Measurements from ENCODE around the gene DRC3.

DRC3 gene

DNA sequence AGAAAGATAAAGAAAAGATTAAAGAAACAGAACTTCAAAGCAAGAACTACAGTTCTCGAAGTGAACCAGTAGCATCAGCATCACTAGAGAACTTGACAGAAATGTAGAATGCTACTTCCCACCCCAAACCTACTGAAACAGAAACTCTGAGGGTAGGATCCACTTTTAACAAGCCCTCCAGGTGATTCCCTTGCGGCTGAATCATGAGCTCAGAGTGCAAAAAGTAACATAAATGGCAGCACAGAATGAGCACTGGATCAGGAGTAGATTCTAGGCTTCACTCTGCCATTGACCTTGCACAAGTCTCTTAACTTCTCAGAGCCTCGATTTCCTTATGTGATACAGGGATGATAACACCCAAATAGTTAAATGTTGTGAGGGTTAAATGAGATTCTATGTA is 6.3 kb upstream of the DRC3 start:
- DNase-seq (ENCODE audit: low spot score), result no peak

GRCh38 chr17:17970699-17971430 is 1.8 kb upstream of the DRC3 start:
- no peak for DNase-seq (ENCODE audit: low spot score)

DNA sequence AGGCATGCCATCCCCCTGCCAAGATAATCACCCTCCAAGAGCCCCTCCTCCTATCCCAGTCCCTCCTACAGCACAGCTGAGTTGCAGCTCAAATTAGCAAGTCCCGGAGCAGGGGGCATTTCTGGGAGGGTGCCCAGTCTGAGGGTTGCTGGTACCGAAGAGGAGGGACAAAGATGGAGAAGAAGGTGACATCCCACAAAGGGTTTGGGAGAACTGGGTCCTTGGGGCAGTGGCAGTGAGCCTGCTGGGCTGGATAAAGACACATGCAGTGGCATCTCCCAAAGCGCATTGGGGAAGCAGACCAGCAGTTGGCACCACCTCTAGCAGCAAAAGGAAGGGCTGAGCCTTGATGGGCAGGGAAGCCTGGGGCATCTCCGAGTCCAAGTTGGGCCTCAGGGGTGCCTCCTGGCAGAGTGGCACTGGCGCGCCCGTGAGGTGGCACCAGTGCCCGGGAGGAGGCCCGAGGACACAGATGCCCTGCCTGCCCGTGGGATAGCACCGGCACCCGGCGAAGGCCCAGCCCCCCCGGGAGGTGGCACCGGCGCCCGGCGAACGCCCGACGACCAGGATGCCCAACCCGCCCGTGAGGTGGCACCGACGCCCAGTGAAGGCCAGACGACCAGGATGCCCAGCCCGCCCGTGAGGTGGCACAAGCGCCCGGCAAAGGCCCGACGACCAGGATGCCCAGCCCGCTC is 1.1 kb upstream of the DRC3 start:
- no peak for DNase-seq (ENCODE audit: low spot score)

DNA sequence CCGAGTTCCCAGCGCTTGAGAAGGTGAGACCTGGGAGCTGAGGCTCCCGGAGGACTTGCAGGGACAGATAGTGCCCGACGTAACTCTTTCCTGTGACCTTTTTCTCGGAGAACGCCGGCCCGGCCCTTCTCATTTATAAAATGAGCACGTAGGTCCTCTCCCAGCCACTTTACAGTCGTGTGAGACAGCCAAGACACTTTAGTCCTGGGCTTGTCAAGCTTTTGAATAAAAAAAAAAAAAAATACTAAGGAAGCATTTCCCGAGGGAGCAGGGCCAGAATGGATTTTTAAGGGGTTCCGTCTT is 241 bp downstream of the DRC3 start:
- no peak for DNase-seq (ENCODE audit: low spot score)

DNA sequence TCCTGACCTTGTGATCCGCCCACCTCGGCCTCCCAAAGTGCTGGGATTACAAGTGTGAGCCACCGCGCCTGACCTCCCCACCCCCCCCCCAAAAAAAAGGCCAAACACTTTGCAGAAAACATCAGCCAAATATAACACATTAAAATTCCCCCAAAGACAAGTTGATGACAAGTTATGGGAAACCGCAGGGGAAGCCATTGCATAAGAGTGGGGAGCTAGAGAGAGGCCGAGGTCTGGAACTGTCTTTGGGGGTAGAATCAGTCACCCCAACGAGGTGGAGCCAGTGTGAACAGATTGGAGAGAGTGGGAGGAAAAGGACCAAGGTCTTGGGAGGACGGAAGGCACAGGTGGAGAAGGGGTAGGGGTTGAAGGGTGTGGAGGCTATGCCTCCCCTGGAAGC is 2.8 kb downstream of the DRC3 start:
- no peak for DNase-seq (ENCODE audit: low spot score)

DNA sequence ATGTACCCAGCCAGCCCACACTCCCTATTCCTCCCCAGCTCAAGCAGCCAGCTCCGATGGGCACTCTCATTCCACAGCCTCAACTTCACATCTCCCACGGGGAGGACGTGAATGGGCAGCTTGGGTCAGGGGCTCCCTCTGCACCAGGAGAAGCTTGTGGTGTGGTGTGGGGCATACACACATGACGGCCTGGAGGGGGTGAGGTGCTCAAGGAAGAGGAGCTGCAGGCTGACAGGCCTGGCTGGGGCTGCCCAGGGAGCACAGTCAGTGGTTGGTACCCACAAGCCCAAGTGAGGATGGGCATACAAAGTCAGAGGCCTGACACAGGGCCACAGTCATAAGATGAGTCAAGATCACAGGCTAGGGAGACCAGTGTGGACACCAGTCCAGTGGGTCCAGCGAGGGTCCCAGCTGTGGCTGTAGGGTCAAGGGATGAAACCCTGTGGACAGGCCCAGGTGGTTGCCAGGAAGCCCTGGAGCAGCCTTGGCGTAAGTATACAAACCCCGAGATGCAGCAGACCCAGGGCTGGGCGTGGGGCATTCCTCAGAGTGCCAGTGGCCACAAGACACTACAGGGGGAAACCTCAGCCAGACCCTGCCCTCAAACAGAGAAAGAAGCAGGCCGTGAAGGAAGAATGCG is 4.4 kb downstream of the DRC3 start:
- DNase-seq (ENCODE audit: low spot score), result no peak

- DNase-seq (ENCODE audit: low spot score), result no peak
Measured at GRCh38 chr17:17978481-17979424, 6.1 kb downstream of the DRC3 start.

DNA sequence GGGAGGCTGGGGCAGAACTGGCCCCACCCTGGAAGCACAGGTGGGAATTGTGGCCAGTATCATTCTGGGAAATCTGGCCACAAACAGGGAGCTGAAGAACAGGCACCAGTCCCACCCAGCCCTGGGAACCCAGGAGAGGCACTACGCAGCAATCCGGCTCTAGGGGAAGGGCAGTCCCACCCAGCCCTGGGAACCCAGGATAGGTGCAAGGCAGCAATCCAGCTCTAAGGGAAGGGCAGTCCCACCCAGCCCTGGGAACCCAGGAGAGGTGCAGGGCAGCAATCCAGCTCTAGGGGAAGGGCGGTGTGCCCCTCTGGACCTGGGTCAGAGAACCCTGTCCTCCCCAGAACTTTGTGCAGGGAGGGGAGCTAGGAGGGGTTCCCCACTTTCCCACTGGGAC is 7.1 kb downstream of the DRC3 start:
- no peak for DNase-seq (ENCODE audit: low spot score)

GRCh38 chr17:17981330-17981729 is 8.7 kb downstream of the DRC3 start:
- no peak for DNase-seq (ENCODE audit: low spot score)

DNA sequence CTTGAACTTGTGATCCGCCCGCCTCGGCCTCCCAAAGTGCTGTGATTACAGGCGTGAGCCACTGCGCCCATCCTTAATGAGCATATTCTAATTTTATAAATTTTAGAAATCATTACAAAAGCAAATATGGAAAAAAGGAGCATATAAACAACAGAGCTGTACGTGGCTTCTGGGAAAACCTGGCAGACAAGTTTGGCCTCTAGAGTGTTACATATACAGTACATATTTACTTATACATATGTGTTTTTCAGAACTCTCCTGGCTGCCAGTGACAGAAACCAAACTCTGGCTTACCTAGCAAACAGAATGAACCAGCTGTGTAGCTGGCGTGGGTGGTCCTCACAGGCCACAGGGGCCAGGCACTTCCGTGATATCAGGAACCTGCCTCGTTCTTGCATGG is 10.1 kb downstream of the DRC3 start:
- no peak for DNase-seq (ENCODE audit: low spot score)

- no peak for DNase-seq (ENCODE audit: low spot score)
Measured at GRCh38 chr17:17983376-17983775, 10.7 kb downstream of the DRC3 start.

DNA sequence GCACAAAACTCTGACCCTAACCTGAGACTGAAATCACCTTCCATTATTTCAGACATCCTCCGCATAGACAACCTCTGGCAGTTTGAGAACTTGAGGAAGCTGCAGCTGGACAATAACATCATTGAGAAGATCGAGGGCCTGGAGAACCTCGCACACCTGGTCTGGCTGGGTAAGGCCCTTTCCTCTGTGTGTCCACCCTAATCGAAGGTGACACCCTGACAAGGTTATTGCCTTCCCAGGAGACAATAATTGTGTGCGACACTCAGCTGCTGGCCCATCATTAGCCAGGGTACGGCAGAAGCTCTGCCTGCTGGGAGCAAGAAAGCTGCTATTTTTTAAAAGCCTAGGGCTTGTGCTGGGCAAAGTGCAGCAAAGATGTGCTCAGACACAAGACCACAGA is 11.1 kb downstream of the DRC3 start:
- DNase-seq (ENCODE audit: low spot score), result no peak

DNA sequence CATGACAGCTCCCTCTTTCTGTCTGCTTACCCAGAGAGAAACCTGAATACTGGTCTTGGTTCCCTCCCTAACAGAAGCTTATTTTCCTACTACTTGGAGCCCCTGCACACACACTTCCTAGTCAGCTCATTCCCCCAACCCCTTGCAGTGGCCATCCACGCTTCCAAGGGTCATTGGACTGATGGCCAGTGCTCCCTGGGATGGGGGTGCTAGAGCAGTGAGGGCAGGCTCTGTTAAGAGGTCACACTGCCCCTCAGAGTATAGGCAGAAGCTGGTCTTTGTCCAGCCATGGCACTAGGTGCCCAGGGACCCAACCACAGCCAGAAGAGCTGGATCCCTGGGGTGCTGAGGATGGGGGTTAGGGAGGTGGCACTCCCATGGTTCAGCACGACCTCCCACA is 12.5 kb downstream of the DRC3 start:
- DNase-seq (ENCODE audit: low spot score), result no peak

- DNase-seq (ENCODE audit: low spot score), result no peak
Measured at GRCh38 chr17:17985555-17985954, 12.9 kb downstream of the DRC3 start.

DNA sequence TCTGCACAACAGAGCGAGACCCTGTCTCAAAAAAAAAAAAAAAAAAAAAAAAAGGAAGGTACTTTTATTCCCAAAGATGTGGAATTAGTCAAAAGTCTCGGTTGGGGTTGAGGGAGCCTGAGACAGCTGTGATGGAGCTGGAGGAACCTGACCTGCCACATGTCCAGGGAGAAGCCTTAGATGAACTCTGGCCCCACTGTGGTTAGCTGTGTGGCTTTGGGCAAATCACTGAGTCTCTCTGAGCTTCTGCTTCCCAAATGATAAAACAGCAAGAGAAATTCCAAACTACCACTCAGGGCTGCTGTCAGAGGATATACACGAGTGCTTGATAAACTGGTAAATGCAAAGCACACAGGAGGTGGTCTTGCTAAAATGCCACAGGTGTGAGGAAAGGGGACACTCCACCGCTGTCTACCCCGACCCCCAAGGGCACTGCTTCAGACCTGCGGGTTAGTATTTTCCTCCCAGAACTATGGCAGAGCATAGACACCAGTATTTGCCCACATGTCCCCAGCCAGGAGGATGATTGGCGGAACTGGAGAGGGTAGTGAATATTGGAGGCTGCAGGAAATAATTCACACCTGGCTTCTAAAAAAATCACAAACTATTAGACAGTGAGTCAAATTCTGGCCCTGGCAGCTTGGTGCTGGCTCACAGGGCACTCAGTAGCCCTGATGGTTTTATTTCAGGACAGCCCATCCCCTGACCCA is 14.7 kb downstream of the DRC3 start:
- no peak for DNase-seq (ENCODE audit: low spot score)

DNA sequence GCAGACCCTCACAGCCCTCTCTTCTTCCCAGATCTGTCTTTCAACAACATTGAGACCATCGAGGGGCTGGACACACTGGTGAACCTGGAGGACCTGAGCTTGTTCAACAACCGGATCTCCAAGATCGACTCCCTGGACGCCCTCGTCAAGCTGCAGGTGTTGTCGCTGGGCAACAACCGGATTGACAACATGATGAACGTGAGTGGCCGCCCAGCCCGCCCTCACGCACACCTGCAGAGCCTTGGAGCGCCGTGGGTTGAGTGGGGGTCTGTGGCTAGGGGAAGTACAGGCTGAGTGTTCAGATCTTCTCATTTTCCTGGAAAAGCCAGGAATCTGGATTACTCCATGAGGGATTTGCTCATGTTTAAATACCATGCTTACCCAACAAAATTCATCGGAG is 15.2 kb downstream of the DRC3 start:
- DNase-seq (ENCODE audit: low spot score), result no peak

- DNase-seq (ENCODE audit: low spot score), result no peak
Measured at GRCh38 chr17:17988427-17988945, 15.8 kb downstream of the DRC3 start.

- no peak for DNase-seq (ENCODE audit: low spot score)
Measured at GRCh38 chr17:17989081-17989480, 16.4 kb downstream of the DRC3 start.

DNA sequence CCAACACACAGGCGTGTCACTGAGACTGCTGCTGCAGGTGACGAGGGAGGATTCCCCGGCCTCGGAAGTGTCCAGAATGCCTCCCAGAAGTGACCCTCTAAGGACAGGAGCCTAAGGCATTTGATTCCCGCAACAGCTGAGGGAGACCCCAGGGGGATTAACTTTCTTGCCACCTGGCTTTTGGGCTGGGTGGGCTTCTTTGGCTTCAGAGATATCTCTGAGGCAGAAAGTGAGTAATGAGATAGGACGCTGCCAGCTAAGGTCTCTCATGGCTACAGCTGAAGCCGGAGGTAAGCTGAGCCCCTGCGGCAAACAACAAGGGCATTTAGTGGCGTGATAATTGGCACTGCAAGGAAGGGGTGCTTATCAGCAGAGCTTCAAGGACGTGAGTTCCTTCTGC is 17.0 kb downstream of the DRC3 start:
- no peak for DNase-seq (ENCODE audit: low spot score)

- DNase-seq (ENCODE audit: low spot score), result no peak
Measured at GRCh38 chr17:17990282-17990681, 17.6 kb downstream of the DRC3 start.

- no peak for DNase-seq (ENCODE audit: low spot score)
Measured at GRCh38 chr17:17993366-17993765, 20.7 kb downstream of the DRC3 start.

DNA sequence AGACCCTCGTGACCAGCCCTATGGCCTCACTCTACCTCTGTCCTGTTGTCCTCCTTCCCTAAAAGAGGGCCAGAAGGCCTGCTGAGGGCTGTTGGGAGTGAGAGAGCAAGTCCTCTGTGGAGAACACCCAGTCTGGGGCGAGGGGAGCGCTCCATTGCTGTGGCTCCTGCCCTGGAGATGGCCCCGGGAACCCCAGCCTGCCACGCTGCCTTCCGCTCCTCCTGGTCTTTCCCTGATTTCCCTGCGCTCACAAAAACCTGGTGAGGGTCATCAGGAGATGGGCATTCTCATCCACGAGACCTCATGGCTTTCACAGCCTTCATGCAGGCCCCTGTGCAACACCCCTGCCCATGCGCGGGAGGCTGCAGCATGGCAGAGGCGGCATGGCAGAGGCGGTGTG is 21.2 kb downstream of the DRC3 start:
- no peak for DNase-seq (ENCODE audit: low spot score)

All from AG08395 (cell line).